Fibroblast of villous mesenchyme (primary cell): Measurements from ENCODE around the gene PRKAR1B. TPM values are rescaled to one million over a fixed set of nuclear protein-coding genes. Genes with fewer than 3 reads are reported as not detected.

Source experiments
- DNase-seq: peaks from one replicate; pipeline ENCODE4 v3.0.0-alpha.2; 2010; ENCODE audit warnings: low read depth
- H3K4me3 ChIP-seq: 2 replicates; pipeline ENCODE4 v1.5.1; 2011; ENCODE audit warnings: low read depth, mild to moderate bottlenecking, low read length
- total RNA-seq: library from RNA; depleted of rRNA; stranded (reverse); fragments of >200 nt; gene quantifications from 2 replicates; pipeline ENCODE4 v1.2.3, GENCODE V29; 2012
- TF ChIP-seq, protein P1 (sequence below): IDR thresholded peaks from 2 replicates; pipeline ENCODE4 v1.5.1; 2012; ENCODE audit warnings: low read depth, mild to moderate bottlenecking, low read length; ENCODE audit not compliant: insufficient read depth

The PRKAR1B gene
- total RNA-seq, 1 donor: 16.4 TPM

DNA sequence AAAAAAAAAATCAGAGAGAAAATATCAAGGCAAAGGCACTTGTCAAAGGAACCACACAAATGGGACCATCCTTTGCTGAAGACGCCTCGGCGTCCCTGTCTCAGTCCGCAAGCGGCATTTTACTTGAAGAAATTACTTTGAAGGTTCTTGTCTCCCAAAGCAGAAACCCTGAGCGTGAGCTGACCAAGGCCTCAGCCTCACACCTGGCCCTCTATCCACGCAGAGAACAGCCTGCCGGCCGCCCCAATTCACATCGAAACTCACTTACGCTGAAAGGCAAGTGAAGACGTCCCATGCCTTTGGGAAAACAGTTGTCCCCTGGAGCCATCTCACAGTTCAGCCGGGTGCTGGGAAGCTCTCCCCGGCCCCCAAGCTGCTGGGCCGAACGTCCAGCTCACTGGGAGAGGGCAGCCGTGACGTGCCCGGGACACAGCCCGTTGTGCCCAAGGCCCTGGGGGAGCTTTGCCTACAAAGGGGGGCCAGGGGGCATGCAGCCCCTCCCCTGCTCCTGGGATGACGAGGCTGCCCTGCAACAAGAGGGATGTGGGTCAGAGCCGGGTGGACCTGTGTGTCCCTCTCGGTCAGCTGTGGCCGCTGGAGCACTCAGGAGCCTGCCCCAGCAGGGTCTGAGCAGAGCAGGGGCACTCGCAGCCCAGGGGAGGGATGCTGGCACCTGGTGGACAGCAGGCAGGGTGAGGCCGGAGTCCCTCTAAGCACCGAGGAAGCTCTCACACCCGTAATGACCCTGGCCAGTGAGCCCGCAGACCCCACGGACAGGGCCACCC is 157.8 kb downstream of the PRKAR1B start:
- TF ChIP-seq, protein P1, sequence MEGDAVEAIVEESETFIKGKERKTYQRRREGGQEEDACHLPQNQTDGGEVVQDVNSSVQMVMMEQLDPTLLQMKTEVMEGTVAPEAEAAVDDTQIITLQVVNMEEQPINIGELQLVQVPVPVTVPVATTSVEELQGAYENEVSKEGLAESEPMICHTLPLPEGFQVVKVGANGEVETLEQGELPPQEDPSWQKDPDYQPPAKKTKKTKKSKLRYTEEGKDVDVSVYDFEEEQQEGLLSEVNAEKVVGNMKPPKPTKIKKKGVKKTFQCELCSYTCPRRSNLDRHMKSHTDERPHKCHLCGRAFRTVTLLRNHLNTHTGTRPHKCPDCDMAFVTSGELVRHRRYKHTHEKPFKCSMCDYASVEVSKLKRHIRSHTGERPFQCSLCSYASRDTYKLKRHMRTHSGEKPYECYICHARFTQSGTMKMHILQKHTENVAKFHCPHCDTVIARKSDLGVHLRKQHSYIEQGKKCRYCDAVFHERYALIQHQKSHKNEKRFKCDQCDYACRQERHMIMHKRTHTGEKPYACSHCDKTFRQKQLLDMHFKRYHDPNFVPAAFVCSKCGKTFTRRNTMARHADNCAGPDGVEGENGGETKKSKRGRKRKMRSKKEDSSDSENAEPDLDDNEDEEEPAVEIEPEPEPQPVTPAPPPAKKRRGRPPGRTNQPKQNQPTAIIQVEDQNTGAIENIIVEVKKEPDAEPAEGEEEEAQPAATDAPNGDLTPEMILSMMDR: no peak
- DNase-seq: no peak
- no peak overlapping the region for H3K4me3 ChIP-seq

DNA sequence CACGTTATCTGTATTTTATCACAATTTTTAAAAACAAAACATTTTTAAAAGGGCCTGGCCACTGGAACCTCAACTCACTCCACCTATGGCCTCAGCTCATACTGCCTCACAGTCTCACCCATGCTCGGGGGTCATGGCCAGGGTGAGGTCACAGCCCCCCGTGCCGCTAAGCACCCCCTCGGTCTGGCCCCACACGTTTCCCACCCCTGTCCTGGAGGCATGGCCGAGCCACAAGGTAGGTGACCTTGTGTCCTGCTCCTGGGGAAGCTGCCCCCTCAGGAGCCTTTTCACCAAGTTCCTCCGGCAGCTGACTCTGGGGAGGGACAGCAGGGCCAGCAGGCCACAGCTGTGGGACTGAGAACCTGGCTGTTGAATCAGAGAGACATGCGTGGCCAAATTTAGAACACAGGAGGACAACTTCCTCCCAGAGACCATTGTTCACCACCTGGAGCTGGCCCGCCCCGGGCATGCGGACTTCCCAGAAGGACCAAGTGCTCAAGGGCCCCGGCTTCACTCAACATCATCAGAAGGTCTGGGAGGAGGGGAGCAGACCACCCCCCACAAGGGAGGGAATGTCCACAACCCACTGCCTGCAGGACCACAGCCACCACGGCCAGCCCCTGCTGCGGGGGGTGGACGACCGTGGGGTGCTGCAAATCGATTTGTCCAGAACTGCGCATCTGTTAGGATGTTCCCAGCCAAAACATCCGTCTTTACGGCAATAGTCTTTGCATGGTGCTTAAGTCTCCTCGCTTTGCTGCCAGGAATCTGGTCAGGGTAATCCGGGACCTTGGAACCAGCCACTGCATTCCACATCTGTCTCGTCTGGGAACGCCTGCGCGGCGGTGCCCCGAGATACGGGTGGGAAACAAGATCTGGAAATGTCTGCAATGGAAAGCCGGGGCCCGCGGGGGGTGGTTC is 158.8 kb downstream of the PRKAR1B start:
- no peak overlapping the region for H3K4me3 ChIP-seq
- TF ChIP-seq, protein P1: no peak
- peak; percentile 82 for DNase-seq

DNA sequence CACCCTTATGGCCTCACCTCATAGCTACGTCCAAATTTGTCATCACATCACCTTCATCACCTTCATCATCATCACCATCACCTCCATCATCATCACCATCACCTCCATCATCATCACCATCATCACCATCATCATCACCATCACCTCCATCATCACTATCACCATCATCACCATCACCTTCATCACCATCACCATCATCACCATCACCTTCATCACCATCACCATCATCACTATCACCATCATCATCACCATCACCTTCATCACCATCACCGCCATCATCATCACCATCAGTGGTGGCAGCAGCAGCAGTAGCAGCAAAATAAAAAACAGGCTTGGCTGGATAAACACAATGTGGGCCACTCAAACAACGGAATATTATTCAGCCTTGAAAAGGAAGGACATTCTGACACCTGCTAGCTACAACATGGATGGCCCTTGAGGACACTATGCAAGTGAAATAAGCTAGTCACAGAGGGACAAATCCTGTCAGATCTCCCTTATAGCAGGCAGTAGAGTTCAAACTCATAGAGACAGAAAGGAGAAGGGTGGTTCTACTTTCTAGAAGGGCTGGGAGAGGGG is 159.7 kb downstream of the PRKAR1B start:
- DNase-seq: no peak
- no peak overlapping the region for H3K4me3 ChIP-seq
- TF ChIP-seq, protein P1: no peak

DNA sequence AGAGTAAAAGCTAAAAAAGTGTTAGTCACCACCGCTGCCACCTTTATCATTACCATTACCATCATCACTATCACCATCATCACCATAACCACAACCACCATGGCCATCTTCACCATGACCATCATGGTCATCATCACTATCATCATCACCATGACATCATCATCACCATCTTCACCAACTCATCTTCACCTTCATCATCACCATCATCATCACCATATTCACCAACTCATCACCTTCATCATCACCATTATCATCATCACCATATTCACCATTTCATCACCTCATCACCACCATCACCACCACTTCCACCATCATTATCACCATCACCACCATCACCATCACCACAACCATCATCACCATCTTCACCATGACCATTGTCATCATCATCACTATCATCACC is 161.0 kb downstream of the PRKAR1B start:
- H3K4me3 ChIP-seq: no peak overlapping the region
- no peak for DNase-seq
- TF ChIP-seq, protein P1: no peak

DNA sequence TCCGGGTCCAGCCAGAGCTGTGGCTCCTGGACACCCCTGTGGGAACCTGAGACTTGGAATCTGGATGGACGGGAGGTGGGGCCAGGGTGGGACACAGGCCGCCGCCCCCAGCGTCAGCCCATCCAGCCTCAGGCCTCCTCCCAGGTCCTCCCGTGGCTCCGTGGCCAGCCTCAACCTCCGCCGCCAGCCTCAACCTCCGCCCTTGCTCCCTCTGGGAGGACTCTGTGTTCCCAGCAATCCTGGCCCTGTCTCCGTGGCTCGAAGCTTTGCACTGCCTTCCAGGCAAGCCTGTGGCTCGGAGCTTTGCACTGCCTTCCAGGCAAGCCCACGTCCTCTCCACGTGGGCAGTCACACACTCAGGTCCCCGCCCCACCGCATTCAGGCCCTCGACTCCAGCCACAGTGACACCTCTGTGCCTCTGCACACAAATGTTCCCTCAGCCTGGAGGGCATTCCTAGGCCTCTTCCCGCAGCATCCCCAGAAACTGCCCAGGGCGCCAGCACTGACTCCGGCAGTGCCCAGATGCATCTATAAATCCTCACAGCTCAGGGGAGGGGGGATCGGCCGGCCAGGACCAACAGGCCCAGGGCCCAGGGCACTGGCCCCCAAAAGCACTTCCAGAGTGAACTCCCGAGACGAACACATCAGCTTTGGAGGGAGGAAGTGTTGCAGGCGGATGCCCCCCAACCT is 162.8 kb downstream of the PRKAR1B start:
- TF ChIP-seq, protein P1: no peak
- no peak overlapping the region for H3K4me3 ChIP-seq
- no peak for DNase-seq

DNA sequence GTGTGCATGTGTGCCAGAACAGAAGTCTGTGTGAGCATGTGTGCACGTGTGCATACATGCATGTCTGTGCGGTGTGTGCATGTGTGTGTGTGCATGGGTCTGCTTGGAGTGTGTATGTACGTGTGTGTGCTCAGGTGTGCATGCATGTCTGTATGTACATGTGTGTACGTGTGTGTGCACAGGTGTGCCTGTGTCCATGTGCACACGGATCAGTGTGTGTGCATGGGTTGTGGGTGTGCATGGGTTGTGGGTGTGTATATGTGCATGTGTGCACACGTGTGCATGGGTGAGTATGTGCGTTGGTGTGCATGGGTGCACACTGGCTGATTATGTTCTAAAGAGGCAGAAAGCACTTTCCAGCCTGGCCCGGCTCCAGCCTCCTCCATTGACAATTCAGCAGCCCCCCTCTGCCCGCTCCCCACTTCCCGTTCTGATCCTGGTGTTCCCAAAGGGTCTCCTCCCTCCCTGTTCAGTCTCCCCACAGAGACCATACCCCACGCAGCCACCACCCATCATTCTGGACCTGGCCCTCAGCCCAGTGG is 163.4 kb downstream of the PRKAR1B start:
- TF ChIP-seq, protein P1: no peak
- no peak for DNase-seq
- H3K4me3 ChIP-seq: no peak overlapping the region
